HG02943 (cell line): ENCODE results near the gene CNTNAP2.

Source experiments
- ATAC-seq: cut with Tn5 transposase; IDR thresholded peaks from one replicate; pipeline ENCODE4 v1.9.1; 2021; ENCODE audit warnings: mild to moderate bottlenecking, low read depth, moderate library complexity; ENCODE audit not compliant: unreplicated experiment

CNTNAP2 gene

DNA sequence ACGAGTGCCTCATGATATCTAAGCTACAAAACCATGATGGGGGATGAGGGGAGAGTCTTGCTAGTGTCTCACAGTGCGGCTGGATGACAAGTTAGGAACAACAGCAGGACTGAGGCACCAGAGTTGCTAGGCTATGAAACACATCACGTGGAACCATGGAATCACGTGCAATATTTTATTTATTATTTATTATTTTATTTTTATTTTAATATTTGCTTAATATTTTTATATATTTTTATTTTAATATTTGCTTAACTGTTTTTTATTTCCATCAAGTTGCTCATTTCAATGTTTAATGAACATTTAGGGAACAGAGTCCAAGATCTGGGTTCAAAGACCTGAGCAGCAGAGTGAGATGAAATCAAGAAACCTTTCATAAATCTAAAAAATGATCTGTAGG, 614.6 kb downstream of the CNTNAP2 start:
- ATAC-seq, result no peak

DNA sequence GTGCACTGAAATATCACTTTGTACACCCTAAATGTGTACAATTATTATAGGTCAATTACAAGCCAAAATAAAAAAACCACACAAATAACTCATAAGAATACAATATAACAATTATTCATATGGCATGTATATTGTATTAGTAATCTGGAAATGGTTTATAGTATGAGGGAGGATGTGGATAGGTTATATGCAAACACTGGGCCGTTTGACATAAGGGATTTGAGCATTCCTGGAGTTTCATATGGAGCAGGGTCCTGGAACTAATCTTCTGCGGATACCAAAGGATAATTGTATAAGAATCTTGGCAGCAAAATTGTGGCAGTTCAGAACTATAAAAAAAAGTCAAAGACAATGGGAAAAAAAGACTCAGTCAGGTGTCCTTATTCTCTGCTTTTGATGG, 619.4 kb downstream of the CNTNAP2 start:
- no peak for ATAC-seq

DNA sequence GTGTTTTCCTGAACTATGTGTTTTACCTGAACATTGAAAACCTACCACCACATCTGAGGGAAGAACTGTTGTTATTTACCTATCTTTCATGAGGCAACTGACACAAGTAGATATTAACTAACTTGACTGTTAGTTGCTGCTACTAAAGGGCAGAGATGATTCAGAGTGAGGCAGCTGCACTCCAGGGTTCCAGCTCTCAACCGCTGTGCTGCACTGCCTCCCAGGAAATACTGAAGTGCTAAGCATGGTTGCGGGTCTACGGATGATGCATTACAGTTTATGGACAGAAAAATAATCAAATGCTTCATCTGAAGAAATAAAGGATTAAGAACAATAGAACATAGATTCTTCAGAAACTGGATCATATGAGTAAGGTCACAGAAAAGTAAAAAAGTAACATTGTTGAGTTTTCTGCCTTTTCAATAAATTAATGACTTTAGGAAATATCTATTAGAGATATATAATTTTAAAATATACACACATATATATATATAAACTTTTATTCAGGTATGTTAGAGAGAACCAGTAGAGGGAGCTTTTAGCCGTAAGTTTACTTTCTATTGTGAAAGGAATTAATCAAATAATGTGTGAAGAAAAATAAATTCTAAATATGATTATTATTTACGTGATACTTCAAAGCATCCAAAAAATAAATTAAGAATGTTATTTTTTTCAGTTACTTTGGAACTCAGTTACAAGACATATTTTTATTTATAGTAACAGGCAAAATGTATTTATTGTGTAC, 620.0 kb downstream of the CNTNAP2 start:
- ATAC-seq, result no peak

- no peak for ATAC-seq
Measured at GRCh38 chr7:146740039-146740438, 623.4 kb downstream of the CNTNAP2 start.

DNA sequence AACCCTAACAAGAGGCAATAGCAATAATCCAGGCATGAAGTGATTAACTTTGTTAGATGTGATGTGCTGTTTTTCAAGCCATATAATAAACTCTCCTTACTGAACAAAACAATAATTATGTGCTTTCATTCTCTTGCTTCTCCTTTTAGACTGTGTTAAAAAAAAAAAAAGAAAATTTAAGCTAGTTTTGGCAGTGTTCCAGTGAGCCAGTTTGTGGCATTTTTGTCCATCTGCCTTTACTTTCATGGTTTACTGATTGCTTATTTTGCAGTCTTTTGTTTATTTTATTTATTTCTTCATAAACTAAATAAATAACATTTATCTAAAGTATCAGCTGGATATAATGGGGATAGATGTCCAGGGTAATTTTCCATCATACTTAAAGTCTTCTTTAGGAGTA, 625.3 kb downstream of the CNTNAP2 start:
- no peak for ATAC-seq

DNA sequence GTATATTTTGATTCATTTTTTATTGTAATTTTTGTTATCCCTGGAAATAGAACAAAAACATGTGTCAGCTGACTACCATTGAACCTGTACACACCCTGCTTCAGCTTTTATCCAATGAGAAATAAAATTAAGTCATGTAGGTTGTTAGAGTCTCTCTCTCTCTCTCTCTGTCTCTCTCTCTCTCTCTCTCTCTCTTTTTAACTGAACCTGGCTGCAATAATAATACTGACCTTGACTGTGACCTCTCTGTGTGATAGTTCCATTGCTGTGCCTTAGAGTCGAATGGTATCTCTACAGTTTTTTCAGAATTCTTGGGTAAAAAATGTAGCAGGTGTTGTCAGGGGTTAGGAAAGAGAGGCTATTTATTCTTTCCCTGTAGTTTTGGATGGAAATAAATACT, 637.8 kb downstream of the CNTNAP2 start:
- no peak for ATAC-seq

DNA sequence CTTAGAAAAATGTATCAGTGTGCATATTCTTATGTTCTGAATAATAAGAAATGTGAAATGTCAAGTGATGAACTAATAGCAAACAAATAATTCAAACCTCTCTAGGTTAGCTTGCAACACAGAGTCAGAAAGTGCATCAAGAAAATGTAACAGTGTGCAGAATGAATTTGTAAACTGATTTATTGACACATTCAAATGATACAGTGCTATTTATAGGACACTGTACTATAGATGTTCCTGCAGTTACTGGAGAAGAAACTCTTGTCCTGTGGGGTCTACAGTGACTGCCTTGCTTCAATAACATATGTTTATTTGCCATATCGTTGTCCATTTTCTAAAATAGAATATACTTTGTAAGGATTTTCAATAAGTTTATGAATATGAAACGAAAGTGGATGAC, 639.0 kb downstream of the CNTNAP2 start:
- no peak for ATAC-seq

GRCh38 chr7:146764458-146764857, 647.9 kb downstream of the CNTNAP2 start:
- no peak for ATAC-seq

DNA sequence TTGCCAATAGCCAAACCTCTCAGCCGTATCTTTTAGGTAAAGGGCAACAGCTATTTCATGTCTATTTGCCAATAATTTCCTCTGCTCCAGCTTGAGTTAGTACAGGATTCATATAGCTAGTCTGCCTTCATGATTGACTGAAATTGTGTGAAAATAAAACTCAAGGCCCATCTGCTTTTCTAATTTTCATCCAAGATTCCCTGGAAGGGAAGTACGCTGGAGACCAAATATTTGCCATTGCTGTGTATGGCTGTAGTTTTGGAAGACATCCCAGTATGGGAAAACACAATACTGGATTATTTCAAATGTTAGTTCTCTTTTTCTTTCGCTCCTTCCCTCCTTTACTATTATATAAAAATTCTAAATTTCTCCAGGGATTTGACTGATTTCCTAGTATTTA, 652.4 kb downstream of the CNTNAP2 start:
- ATAC-seq, result no peak

DNA sequence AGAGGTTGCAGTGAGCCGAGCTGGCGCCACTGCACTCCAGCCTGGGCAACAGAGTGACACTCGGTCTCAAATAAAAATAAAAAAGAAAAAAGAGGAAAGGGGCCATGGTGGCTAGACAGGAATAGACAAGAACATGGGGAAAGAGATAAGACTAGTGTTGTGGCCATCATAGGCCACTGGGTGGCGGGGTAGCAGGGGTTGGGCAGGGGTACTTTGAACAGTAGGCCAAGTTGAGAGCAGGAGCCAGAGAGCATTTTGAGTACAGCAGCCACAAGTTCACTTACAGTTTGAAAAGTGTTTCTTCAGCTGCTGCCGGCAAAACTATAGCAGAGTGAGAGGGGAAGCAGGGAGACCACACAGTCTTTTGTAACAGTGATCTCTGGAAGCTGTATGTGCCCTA, 656.0 kb downstream of the CNTNAP2 start:
- no peak for ATAC-seq

GRCh38 chr7:146773506-146773905, 656.9 kb downstream of the CNTNAP2 start:
- ATAC-seq, result no peak

DNA sequence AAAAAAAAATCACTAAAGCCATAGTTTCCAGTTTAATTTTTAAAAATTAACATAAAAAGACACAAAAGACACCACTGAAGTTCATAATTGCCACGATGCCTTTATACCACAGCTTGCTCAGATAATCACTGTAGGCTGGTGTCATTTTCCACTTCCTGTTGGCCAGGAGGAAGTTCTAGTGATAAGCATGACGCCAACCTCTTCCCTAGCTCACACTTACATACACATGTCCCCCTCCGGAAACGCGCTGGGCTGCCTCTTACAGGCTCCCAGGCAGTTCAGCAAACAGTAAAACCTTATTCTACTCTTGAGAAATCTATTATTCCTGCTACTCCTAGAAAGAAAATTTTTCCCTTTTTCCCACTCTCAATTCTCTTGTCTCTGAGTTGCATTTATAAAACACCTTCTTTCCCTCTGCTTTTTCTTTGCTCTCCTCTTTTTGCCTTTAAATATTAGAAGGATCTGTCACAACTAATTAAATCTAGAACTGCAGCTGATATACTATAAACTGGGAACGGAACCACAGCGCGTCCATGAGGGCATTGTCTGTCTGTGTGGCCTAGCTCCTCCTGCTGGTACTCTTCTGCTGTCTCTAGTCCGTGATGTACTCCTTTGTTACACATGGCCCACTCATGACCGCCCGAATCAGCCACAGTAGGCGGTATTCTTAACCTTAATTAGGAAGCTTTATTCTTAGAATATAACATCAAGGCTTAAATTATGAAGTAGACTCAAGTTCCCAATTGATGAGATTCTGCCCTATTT, 664.9 kb downstream of the CNTNAP2 start:
- ATAC-seq, result no peak

DNA sequence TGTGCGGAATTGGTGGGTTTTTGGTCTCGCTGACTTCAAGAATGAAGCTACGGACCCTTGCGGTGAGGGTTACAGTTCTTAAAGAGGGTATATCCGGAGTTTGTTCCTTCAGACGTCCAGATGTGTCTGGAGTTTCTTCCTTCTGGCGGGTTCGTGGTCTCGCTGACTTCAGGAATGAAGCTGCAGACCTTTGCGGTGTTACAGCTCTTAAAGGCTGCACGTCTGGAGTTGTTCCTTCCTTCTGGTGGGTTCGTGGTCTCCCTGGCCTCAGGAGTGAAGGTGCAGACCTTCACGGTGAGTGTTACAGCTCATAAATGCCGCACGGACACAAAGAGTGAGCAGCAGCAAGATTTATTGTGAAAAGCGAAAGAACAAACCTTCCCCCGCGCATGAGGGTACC, 670.7 kb downstream of the CNTNAP2 start:
- ATAC-seq, result no peak

GRCh38 chr7:146788008-146788407, 671.4 kb downstream of the CNTNAP2 start:
- no peak for ATAC-seq

DNA sequence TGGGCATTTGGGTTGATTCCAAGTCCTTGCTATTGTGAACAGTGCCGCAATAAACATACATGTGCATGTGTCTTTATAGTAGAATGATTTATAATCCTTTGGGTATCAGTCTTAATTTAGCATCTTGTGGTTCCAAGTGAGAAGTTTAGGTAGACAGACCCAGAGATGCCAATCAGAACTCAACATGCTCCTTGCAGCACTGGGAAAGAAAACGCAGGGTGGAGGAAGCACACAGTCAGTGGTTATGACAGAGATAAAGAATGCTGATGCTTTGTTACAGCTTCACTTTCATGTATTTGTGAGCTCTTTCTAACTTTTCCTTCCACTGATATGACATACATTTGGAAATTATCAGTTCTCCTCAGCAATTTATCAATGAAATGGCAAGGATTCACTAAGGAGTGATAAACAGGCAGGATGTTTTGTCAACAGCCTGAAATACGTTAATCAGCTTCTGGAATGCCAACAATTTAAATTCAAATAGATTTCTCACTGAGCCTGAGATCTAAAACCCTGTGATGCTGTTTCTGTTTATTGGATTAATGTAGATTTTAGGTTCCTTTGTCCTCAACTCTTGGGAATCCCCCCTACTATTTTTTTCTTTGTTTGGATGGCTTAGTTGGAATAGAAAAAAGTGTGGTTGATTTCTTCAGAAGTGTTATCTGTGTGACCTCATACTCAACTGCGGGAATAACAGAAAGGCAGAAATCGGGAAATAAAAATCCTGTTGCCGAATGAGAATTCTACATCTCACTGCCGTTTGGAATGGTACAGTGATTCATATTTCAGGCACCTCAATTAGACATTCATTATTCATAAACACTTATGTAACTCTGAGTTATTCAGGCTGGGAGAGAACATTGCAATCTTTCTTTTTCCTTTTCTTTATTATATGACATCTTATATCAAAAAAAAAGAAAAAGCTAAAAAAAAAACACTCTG, 675.0 kb downstream of the CNTNAP2 start:
- no peak for ATAC-seq

- ATAC-seq, result no peak
Measured at GRCh38 chr7:146804620-146805019, 688.0 kb downstream of the CNTNAP2 start.

- no peak for ATAC-seq
Measured at GRCh38 chr7:146805082-146805481, 688.5 kb downstream of the CNTNAP2 start.

DNA sequence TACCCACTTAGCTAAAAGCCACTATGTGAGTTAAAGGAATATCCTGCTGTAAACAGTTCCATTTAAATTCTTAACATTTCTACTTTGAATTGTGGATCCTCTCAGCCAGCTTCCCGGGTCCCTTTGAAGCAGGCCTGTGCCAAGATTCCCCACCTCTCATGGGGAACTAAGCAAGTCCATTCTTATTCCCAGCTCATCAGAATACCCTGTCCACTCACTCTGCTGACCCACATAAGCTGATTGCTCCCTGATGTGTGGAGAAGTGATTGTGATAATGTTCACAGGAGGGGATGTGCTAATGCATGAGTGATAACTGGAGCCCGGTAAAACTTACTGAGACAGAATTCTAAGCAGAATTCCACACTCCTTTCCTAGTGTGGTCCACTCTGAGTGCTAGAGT, 709.7 kb downstream of the CNTNAP2 start:
- ATAC-seq, result no peak

GRCh38 chr7:146830686-146831085, 714.1 kb downstream of the CNTNAP2 start:
- no peak for ATAC-seq

GRCh38 chr7:146831875-146832274, 715.3 kb downstream of the CNTNAP2 start:
- no peak for ATAC-seq

DNA sequence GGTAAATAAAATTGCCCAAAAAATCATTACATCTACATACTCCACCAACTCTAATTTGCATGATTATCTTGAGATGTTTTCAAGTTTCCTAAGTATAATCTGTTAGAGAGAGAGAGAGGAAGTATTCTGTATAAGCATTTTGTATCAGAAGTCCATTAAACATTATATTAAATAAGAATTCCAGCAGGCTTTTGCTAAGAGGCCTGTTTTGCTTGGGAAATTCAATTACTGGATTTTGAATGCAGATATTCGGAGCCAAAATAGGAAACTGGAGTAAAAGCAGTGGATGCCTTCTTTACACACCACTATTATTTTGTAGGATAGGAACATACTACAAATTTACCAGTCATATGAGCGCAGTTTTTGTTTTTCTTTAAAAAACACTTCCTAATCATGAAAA, 727.8 kb downstream of the CNTNAP2 start:
- ATAC-seq, result no peak
